T-helper 1 cell treated with Interleukin-12 subunit alpha and Interleukin-12 subunit beta and Interleukin-4 antibody, amounts not matched to agents 30 ng/mL and 1 ng/mL, for 36 hours (primary cell): ENCODE data around the gene CDRT4. TPM values are rescaled to one million over a fixed set of nuclear protein-coding genes. Genes with fewer than 3 reads are reported as not detected.

Experiments used
- intact Hi-C: fragments of 100-400 bp; cut with micrococcal nuclease; formaldehyde crosslinking; loops from one replicate; pipeline ENCODE4 v1.15.1; 2024
- total RNA-seq: library from RNA; stranded (reverse); gene quantifications from 2 replicates; pipeline ENCODE4 v1.2.3, GENCODE V29; 2022

The CDRT4 gene
- total RNA-seq, 1 donor from 2014 or later: 9.4 TPM

DNA sequence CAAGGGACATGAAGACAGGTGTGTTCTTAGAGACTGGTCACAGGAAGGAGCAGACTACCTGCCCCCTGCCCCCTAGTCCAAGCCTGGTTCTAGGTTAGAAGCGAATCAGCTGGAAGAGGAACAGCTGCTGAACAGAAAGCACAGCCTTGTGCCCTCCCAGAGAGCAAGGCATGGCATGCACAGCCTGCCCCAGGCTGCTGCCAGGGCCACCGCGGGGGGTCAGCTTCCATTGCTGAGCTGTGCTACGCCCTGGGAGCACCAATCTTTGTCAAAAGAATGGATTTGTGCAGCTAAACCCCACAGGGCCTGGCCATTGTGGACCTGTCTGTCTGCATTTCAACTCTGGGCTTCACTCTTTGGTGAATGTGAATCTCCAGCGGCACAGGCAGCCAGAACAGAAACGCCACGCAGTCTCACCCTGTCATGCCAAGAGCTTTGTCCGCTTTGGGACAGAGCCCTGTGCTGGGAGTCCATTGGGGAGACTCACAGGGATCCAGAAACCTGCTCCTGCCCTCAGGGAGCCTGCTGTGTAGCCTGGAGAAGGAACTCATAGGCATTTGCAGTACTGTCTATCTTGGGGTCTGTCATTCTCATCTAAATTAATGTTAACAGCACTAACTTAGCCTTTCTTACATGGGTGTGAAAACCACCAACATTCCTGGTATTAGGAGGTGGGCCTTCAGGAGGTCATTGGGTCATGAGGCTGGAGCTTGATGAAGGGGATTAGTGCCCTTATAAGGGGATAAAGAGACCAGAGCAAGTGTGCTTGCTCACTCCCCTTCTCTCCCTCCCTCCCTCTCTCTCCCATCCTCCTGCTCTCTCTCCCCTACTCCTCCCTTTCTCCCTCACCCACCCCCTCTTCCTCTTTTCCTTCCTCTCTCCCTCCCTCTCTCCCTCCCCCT is 25.6 kb upstream of the CDRT4 start:
- intact Hi-C loops: no loop called here

DNA sequence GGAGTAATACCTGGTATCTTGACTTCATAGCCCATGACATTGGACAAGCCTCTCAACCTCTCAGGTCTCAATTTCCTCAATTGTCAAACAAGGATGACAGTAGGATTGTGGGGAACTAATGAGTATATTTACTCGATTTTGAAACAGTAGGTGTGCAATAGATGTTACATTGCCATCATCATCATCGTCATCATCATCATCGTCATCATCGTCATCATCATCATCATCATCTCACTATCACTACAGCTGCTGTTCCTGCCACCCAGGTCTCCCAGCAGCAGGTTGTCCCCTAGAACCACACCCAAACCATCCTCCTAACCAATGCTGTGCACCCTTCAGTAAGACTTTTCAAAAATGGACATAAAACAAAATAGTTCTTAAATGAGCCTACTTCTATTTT is 24.8 kb upstream of the CDRT4 start:
- intact Hi-C loops: no loop called here

DNA sequence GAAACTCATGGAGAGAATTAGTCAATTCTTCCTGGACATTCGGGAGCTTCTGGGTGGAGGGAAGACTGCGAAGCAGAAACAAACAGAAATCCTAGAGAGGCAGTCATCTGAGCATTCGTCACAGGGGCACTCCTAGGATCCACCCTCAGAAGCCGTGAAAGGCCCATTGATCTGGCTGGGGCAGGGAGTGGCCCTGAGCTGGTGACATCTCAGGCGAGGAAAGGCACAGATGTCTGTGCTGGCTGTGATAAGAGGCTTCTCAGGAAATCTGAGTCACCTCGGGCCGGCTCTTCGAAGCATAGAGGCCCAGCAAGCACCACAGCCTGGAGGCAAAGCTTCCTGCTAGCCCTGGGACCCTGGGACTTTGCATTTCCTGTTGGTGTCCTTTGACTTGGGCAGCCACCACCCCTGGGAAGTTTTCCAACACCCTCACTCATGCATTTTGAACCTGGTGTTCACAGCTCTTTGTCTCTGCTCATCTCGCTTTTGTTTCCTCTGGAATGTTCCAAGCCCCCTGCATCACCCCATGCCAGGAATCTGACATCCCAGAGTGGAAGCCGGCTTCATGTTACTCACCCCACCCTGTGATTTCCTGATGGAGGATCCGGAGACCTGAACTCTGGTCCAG is 23.3 kb upstream of the CDRT4 start:
- intact Hi-C loops: no loop called here

DNA sequence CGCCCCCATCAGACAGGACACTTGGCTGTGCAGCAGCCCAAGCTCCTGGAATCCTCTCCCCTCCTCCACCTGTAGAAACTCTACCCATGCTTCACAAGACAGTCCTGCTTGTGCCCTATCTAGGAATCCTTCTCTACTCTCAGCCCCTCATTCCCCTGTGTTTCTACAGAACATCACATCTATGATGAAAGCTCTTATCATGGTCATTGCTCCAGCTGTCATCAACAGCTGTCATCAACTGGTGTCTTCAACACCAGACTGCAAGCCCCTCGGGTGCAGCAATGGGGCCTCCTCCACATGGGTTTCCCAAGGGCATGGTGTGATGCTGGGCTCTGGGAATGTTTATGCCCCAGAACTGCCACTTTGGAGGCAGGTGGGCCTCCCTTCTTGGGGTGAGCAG is 21.1 kb upstream of the CDRT4 start:
- intact Hi-C loops: no loop called here

DNA sequence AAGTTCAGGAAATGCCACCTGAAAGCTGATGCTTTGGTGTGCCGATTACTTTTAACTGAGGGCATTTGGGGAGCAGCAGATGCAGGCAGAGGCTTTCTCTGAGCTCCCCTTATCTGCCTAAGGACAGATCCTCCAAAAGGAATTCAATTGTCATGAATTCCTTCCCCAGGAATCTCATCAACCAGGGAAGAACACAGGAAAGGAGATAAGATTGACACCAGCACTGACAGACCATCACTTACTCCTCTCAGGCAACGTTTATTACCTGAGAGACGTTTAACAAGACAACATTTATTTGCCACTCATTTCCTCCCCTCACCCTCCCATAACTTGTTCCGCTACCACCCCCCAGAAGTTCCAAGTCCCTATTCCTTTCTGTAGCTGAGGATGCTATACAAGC is 17.6 kb upstream of the CDRT4 start:
- intact Hi-C loops: no loop called here

DNA sequence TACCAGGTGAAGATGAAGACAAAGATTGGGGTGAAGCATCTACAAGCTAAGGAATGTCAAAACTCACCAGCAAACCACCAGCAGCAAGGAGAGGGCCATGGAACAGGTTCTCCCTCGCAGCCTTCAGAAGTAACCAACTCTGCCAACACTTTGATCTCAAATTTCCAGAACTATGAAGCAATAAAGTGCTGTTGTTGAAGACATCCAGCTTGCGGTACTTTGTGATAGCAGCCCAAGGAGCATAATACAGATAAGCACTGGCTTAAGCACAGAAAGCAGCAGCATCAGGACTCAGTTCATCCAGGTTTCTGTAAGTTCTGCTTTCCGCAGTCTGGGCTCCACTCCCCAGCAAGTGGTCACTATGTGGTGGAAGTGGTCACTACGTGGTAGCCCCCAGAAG is 16.0 kb upstream of the CDRT4 start:
- intact Hi-C loops: no loop called here

DNA sequence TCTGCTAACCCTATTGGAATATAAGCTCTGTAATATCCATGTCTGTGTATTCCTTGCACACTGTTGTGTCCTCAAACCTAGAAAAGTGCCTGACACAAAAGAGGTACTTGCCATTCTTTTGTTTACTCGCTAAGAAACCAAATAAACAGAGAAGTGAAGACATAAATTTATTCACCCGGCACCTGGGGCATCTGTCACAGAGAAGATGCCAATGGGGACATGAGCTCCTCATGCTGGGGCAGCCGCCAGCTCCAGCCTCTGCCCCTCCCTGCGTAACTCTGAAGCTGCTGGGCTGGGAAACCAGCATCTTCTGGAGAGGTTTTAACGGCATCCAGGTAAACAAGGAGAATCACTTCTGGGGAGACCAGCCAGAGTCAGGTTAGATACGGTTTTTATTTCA is 15.1 kb upstream of the CDRT4 start:
- intact Hi-C loops: no loop called here

DNA sequence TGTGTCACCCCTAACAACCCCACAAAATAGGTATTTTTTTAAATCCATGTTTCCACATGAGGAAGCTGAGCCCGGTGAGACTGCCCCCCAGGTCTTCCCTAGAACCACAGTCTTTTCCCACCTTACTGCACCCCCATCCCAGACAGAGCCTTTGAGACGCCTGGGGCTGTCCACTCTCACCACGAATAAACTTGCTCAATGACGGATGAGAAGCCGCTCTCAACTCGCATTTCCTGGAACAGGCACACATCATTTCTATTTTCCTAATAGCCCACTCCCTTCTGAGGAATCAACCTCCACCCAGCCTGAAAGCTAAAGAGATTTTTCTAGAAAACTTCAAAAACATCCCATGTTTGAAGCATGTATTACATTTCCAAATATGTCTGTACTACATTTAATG is 14.1 kb upstream of the CDRT4 start:
- intact Hi-C loops: no loop called here

DNA sequence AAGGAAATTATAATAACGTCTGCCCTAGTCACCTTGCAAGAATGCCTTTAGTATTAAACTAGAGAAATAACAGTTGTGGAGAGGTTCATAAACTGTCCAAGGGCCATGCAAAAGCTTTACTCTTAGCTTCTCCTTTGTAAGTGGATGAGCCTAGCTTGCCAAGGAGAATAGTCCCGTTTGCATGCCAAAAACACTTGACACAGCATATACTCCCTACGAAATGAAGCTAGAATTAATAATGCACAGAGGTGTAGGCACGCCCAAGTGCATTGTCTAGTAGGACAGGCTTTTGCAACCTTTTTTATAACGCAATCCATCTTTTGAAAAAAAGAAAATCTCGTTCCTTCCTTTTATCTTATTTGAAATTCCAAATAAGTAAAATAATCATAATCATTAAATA is 12.8 kb upstream of the CDRT4 start:
- intact Hi-C loops: no loop called here

DNA sequence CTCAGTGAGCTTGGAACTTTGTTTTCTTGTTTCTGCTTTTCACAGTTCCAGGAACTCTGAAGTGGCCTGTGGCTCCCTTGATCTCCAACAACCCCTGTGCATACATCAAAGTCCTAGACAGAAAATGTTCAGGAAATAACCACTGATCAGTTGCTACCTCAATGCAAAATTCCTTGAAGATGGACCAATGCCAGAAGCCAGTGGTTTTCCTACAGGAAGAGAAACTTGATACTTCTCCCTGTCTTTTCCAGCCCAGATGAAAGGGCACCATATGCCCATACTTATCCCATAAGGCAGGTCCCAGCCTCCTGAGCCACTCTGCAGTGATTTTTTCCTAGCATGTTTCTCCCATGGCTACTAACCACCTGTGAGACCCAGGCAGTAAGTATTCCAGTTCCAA is 12.3 kb upstream of the CDRT4 start:
- intact Hi-C loops: no loop called here

DNA sequence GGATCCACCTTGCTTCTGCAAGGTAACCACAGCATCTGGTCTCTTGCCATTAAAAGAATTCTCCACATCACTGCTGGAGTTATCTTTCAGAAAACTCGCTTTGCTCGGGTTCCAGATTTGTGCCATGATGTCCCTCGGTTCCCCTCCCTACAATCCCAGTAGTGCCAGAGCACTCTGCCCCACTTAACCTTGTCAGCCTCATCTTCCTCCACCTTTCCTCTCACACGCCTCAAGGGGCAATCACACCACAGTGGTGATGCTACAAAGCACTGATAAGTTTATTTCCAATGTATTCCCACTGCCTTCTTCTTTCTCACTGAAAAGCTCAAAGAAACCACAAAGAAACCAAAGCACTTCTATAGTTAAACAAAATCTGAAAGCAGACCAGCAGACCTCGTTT is 11.4 kb upstream of the CDRT4 start:
- intact Hi-C loops: no loop called here

DNA sequence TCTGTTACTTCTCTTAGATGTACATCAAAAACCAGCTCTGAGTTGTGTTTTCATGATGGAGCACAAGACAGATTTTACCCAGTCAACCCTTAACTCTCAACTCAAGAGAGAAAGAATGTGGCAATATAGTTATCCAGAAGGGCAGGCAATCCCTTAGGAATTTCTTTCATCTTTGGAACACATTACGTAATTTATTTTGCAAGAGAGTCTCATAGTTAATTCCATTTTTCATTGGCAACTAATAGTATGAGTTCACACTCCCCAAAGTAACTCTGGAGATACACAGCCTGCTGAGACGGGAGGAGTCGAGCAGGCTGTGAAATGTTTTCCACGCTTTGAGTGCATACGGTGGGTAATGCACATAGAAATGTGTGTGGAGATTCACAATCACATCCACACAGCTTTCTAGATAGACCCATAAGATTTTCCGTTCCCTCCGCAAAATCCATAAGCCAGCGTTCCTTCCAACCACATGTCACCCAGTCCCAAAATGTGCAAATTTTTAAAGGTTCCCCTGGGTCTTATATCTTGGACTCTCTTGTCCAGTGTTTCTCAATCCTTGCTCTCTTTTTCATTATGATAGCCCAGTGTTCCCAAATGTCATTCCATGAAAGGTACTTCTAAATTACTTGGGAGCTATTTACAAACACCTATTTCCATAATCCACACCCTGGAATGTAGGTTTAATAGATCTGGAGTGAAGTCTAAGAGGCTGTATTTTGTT is 8.4 kb upstream of the CDRT4 start:
- intact Hi-C loops: no loop called here

DNA sequence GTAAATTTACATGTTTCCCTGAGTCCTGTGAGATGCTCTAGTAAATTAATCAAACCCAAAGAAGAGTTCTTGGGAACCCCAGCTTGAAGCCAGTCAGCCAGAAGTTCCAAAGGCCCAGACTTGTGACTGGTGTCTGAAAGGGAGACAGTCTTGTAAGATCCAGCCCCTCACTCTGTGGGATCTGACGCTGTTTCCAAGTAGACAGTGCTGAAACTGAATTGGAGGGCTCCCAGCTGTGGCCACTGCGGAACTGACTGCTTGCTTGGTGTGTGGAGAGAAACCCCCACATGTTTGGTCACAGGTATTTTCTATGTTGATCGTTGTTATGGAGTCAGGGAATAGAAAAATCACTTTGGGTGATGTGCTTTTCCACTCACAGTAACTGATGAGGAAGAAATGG is 5.5 kb upstream of the CDRT4 start:
- intact Hi-C loops: no loop called here

DNA sequence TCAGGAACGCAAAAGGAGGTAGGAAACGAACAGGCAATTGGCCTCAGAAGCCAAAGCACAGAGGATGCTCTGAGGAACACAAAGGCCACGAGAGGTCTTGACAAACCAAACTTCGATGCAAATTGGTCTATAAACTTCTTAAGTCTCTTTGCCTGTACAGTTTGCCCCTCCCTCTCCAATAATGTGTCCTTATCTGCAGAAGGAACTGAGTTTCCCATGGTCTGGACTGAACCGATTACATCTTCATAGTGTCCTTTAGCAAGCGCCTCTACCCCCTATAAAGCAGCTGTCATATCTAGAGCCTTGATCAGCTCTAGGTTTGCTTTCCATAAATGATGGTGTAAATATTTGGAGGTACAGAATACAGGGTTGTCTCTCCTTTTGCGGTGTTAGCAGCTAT is 3.1 kb upstream of the CDRT4 start:
- intact Hi-C loops: no loop called here

DNA sequence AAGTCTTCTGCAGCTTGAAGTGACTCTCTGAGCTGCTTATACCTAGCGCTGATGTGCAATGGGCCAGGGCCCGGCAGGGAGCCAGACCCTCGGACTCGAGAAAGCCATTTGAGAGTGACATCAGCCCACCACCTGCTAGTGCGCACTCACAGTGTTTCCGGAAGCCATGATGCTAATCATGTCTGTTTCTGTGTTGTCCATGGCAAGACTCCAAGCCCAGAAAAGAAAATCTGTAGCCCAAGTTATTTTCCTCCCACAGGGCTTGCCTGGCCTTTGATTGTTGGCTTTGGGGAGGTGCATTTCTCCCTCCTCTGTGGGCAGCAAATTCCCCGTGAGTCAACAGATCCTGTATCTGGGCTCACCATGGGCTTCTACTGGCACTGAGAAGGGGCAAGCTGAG is 1.8 kb upstream of the CDRT4 start:
- intact Hi-C loops: no loop called here

DNA sequence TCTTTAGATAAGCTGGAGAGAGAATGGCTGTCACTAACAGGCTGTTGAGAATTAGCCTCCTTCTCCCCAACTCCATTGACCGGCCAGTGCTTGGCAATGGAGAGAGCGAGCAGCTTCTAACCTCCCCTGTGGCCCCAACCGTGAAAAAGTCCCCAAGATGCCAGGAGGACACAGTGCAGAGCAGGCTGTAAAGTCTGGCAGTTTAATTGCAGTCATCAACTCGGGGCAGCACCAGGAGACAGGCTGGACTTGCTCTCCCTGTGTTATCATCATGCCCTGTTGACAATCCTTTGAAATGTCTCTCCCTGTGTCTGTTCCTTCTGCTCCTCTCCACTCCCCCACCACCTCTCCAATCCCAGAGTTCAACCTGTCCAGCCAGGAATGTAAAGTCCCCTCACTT is 705 bp upstream of the CDRT4 start:
- intact Hi-C loops: no loop called here

DNA sequence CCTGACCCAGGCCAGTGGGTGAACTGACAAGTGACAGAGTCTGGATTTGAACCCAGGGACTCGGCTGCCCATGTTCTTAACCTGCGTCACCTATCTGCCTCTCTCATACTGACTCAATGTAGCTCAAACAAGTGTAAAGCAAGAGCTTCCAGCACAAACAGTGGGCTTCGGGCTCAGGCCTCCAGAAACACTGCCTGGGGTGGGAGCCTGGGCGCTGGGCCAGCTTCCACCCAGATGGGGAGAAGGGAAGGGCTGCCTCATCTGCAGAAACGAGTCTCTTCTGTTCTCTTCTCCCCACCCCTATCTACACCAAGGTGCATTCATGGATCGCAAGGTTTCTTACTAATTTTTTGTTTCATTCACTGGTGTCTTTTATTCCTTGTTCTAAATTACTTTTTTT is 1.3 kb downstream of the CDRT4 start:
- intact Hi-C loops: no loop called here

DNA sequence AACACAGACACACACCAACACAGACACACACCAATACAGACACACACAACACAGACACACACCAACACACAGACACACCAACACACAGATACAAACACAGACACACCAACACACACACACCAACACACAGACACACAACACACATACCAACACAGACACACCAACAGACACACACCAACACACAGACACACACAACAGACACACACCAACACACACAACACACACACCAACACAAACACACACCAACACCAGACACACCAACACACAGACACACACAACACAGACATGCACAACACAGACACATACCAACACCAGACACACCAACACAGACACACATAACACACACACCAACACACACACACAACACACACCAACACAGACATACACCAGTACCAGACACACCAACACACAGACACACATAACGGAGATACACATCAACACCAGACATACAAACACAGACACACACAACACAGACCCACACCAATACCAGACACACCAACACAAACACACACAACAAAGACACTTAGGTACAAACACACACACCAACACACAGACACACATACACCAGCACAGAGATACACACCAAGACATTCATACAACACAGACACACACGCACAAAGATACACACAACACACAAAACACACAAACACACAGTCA is 2.2 kb downstream of the CDRT4 start:
- intact Hi-C loops: no loop called here

DNA sequence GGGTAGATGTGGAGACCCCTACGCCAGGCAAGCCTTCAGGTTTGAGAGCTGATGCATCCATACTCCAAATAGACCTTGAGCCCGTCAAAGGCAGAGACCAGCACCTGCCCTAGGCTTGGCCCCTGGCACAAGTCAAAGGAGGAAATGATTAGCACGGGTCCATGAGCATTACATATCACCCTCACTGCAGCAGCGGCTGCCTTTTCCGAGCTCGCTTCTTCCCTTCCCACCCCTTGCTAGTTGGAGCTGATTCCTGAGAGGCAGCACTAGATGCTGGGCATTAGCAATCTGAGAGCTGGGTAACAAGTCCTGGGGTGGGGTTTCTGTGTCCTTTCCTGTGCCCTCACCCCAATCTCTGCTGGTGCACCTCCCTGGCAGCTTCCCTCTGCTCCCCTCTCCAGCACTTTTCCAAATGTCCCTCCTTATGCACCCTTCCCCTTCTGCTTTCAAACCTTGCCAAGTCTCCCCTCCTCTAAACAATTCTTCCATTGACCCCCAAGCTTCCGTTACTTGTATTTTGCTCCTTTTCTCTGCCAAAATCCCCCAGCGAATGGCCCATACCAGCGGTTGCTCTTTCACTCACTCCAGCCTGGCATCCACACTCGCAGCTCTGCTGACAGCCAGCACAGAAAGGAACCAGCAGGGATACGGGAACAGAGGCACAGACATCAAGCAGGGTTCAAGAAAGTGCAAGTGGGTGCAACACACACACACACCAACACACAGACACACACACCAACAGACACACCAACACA is 3.0 kb downstream of the CDRT4 start:
- intact Hi-C loops: no loop called here

DNA sequence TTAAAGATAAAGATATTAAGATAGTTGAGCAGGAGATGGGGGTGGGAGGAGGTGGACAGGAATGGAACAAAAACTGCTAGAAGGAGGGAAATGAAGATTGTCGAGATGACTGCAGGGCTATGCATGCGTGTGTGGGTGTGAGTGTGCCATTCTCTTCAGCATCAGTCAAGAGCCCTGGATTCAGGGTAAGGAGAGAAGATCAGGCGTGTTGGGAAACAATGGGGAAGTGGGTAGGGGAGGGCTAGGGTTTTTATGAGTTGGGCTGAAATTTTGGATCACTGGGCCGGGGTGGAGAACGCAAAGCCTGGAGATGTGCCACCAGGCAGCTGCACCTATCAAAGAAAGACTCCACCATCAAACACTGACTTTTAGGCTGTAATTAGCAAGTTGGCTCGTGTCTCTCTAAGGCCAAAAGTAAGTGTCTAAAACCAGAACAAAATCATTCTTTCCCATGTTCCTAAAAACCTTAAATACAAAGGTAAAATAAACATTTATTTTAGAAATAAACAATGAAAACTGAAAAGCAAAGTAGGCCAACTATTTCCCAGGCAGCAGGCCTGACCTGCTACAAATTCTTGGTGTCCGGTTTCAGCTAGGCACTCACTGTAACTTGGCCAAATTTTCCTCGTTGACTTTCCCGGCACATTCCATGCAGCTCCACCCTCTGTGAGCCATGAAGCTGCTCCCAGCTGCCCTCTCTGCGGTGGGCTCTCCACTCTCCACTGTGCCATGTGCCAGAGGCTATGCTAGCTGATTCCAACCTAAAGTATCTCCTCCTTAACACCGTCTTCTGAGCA is 4.2 kb downstream of the CDRT4 start:
- intact Hi-C loops: no loop called here
